Stimulated activated CD8-positive, alpha-beta memory T cell treated with anti-CD3 and anti-CD28 coated beads, Interleukin-12 subunit alpha, Interleukin-12 subunit beta, amount 100 ng/mL, for 4 hours (primary cell): ENCODE measurements around the gene CRELD2.
A peak's percentile ranks its signal among the peaks of the same experiment; 100 is the strongest.

ENCODE experiments used
- DNase-seq: peaks from one replicate; pipeline ENCODE4 v3.0.0-alpha.2; 2020; ENCODE audit warnings: low read depth

The CRELD2 gene

GRCh38 chr22:49968831-49969661 lies 50.6 kb downstream of the CRELD2 start:
- no peak for DNase-seq

- no peak for DNase-seq
These were observed 51.5 kb downstream of the CRELD2 start for GRCh38 chr22:49969751-49970527.

GRCh38 chr22:49970528-49971231 lies 52.2 kb downstream of the CRELD2 start:
- DNase-seq = peak; percentile 93

GRCh38 chr22:49971232-49972162 lies 53.1 kb downstream of the CRELD2 start:
- DNase-seq = peak; percentile 76

- DNase-seq = peak; percentile 29
These were observed 54.0 kb downstream of the CRELD2 start for GRCh38 chr22:49972163-49973017.

GRCh38 chr22:49973018-49973961 lies 54.9 kb downstream of the CRELD2 start:
- no peak for DNase-seq

- DNase-seq = peak; percentile 40
These were observed 57.3 kb downstream of the CRELD2 start for GRCh38 chr22:49975543-49976389.

GRCh38 chr22:49976439-49977175 lies 58.2 kb downstream of the CRELD2 start:
- DNase-seq = peak; percentile 39
